Choroid plexus epithelial cell (primary cell): ENCODE data around the gene ASB8.
A peak's percentile ranks its signal among the peaks of the same experiment; 100 is the strongest.

Experiments used
- DNase-seq: peaks from one replicate; pipeline ENCODE4 v3.0.0-alpha.2; 2010; ENCODE audit warnings: low read depth
- H3K4me3 ChIP-seq: 2 replicates; pipeline ENCODE4 v1.5.1; 2011; ENCODE audit warnings: low read depth, mild to moderate bottlenecking, control low read depth, low read length, moderate library complexity
- TF ChIP-seq, protein P1 (sequence below): conservative IDR thresholded peaks from 2 replicates; pipeline ENCODE4 v1.5.1; 2011; ENCODE audit warnings: low read depth, mild to moderate bottlenecking, control low read depth, inconsistent platforms, low read length, moderate library complexity

Gene ASB8

DNA sequence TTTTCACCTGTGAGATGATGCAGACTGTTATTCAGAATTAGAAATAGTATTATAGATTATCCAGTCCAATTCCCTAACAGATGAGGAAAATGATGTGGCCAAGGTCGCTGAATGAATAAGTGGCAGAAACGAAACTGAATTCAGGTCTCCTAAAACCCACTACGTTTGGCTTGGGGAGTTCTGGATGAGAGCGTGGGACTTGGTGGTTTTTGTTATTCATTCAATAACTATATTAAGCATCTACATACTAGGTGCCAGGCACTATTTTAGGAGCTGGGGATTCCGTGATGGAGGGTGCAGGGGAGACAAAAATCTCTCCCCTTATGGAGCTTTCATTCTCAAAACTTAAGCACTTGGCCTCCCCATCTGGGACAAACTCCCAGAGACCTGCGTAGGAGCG is 25.3 kb upstream of the ASB8 start:
- DNase-seq, result no peak
- peak overlapping the region; percentile 61 for H3K4me3 ChIP-seq
- TF ChIP-seq, protein P1, sequence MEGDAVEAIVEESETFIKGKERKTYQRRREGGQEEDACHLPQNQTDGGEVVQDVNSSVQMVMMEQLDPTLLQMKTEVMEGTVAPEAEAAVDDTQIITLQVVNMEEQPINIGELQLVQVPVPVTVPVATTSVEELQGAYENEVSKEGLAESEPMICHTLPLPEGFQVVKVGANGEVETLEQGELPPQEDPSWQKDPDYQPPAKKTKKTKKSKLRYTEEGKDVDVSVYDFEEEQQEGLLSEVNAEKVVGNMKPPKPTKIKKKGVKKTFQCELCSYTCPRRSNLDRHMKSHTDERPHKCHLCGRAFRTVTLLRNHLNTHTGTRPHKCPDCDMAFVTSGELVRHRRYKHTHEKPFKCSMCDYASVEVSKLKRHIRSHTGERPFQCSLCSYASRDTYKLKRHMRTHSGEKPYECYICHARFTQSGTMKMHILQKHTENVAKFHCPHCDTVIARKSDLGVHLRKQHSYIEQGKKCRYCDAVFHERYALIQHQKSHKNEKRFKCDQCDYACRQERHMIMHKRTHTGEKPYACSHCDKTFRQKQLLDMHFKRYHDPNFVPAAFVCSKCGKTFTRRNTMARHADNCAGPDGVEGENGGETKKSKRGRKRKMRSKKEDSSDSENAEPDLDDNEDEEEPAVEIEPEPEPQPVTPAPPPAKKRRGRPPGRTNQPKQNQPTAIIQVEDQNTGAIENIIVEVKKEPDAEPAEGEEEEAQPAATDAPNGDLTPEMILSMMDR, result no peak

DNA sequence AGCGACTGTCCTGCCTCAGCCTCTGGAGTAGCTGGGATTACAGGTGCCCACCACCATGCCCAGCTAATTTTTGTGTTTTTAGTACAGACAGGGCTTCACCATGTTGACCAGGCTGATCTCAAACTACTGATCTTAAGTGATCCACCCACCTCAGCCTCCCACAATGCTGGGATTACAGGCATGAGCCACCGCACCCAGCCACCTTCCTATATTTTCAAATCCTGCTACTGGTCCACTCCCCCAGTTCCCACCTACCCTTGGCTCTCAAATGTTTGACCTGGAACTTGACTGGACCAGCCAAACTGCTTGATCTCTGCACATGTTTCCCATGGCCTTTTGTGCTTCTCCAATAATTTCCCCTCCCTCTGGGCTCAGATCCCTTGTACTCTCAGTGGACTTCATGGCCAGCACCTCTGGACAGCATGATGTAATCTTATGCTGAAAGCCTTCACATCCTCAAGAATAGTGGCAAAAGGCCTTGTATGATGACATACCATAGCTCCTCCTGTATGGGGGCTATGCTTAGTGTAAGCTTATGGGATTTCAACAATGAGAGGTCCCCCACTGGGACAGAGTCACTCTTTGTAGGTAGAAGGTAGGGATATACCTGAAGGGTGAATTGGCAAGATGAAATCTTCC is 23.7 kb upstream of the ASB8 start:
- no peak overlapping the region for H3K4me3 ChIP-seq
- TF ChIP-seq, protein P1, result no peak
- DNase-seq, result no peak

DNA sequence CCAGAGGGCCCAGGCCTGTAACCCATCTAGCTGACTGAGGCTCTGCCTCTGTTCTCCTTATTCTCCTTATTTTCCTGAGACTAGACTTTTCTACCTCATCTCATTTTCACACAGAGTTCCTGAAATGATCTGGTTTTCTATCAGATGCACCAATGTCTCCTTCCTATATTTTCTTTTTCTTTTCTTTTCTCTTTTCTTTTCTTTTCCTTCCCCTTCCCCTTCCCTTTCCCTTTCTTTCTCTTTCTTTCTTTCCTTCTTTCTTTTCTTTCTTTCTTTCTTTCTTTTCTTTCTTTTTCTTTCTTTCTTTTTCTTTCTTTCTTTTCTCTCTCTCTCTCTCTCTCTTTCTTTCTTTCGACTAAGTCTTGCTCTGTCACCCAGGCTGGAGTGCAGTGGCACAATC is 23.1 kb upstream of the ASB8 start:
- no peak overlapping the region for H3K4me3 ChIP-seq
- DNase-seq, result no peak

DNA sequence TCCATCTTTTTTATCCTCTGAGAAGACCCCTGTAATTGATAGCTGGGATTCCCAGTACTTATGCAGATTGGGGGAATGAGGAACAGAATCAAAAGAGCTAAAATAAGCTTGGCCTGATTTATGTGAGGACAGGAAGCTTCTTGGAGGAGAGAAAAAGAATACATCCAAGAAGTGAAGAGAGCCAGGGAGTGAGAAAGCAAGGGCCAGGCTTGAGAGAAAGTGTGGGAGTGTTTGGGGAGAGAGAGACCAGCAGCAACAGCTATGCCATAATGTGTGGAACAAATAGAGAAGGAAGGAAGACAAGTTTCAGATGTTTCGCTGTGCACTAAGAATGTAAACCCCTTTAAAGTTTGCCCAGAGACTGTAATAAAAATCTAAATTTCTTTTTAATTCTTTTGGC is 22.2 kb upstream of the ASB8 start:
- no peak for DNase-seq
- TF ChIP-seq, protein P1, result no peak
- H3K4me3 ChIP-seq, result no peak overlapping the region

More for the DNA sequence above, 23.1 kb upstream of the ASB8 start:
- TF ChIP-seq, protein P1, result no peak

DNA sequence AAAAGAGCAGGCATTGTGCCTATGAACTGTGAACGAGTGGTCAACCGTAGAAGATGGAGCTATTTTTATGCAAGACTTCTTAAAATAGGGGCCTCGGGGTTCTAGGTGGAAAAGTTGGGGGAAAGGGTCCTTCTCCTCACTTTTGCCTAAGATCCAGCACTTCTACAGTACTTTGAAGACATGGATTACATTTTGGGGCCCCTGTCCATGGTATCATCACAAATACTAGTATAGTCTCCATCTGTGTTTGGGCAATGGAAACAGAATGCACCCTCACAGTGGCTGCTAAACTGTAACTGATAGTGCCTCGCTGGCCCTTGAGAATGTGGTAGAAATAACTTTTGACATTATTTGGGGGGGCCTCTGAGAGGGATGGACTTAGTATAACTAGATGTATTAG is 20.7 kb upstream of the ASB8 start:
- H3K4me3 ChIP-seq, result no peak overlapping the region
- no peak for DNase-seq
- TF ChIP-seq, protein P1, result no peak

DNA sequence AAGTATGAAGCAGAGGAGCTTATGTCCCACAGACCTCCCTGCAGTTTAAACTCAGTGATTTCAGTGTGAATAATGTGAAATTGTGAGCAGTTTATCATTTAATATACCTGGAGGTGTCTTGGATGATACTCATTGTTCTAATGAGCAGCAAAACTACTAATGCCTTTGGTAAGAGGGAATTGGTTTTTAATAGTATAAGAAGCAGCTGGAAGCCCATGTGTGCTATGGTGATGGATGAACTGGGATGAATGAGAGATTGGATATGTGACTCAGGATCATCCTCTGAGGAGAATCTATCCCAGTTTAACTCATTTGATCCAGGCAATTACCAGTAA is 19.1 kb upstream of the ASB8 start:
- no peak for DNase-seq
- H3K4me3 ChIP-seq, result no peak overlapping the region
- TF ChIP-seq, protein P1, result no peak

DNA sequence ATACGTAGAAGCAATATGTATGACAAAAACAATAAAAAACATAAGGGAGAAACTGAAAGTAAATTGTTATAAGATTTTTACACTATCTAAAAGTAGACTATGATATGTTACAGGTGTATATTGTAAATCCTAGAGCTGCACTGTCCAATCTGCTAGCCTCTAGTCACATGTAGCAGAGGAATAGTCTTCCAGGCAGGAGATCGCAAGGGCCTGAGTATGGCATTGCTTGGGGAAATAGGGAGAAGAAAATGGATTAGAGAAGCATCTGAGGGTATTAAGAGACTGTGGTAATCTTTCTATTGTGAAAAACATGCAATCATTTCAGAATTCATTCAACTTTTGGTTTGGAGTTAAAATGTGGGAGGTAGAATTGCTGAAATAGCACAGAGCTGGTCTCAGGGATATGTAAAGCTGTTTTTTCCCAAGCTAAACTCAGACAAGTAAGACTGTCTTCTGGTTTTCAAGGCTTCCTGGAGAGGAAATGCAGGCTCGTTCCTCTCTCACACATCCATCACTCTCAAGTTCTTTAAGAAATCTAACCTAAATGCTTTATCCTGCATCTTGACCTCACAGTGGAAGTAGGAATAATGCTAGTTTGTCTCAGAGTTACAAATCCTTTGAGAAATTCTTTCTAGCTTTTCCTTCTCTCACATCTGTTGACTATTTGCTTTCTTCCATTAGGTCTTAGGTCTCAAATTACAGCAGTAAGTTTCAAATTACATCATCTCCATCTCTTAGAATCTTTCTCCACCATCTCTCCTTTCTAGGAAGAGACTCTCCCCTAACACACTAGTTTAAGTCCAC is 18.5 kb upstream of the ASB8 start:
- TF ChIP-seq, protein P1, result no peak
- peak; percentile 36 for DNase-seq
- no peak overlapping the region for H3K4me3 ChIP-seq
